Smooth muscle cell (in vitro differentiated cells): ENCODE measurements around the gene GPR141. TPM values are rescaled to one million over a fixed set of nuclear protein-coding genes. Genes with fewer than 3 reads are reported as not detected.

Source experiments
- DNase-seq: peaks from one replicate; lab custom pipeline; 2025; ENCODE audit not compliant: unreplicated experiment; lab: John Stamatoyannopoulos, UW
- H2AFZ ChIP-seq: fragments of 200-600 bp; sonication (generic); 2 replicates; pipeline ENCODE4 v1.6.0; 2016; ENCODE audit warnings: antibody characterized with exemption, low read depth, mild to moderate bottlenecking
- H3F3A ChIP-seq: fragments of 200-600 bp; sonication (generic); 2 replicates; pipeline ENCODE4 v1.6.0; 2017; ENCODE audit warnings: antibody characterized with exemption, low read depth
- H3K27ac ChIP-seq: fragments of 200-600 bp; sonication (generic); 2 replicates; pipeline ENCODE4 v1.5.1; 2016; ENCODE audit warnings: low read depth, mild to moderate bottlenecking
- H3K27me3 ChIP-seq: fragments of 200-600 bp; sonication (generic); 2 replicates; pipeline ENCODE4 v1.6.1; 2016; ENCODE audit warnings: low read depth, mild to moderate bottlenecking
- H3K36me3 ChIP-seq: fragments of 200-600 bp; sonication (generic); 2 replicates; pipeline ENCODE4 v1.5.1; 2016; ENCODE audit warnings: low read depth
- H3K4me1 ChIP-seq: fragments of 200-600 bp; sonication (generic); 2 replicates; pipeline ENCODE4 v1.5.1; 2016; ENCODE audit warnings: low read depth
- H3K4me2 ChIP-seq: fragments of 200-600 bp; sonication (generic); 2 replicates; pipeline ENCODE4 v1.6.0; 2016; ENCODE audit warnings: mild to moderate bottlenecking
- H3K4me3 ChIP-seq: fragments of 200-600 bp; sonication (generic); 2 replicates; pipeline ENCODE4 v1.5.1; 2016; ENCODE audit warnings: mild to moderate bottlenecking
- H3K79me2 ChIP-seq: fragments of 200-600 bp; sonication (generic); 2 replicates; pipeline ENCODE4 v1.6.0; 2016; ENCODE audit warnings: low read depth, mild to moderate bottlenecking
- H3K9ac ChIP-seq: fragments of 200-600 bp; sonication (generic); 2 replicates; pipeline ENCODE4 v1.6.0; 2016; ENCODE audit warnings: low read depth
- H3K9me3 ChIP-seq: fragments of 200-600 bp; sonication (generic); replicated peaks from 2 replicates; pipeline ENCODE4 v1.5.1; 2016; ENCODE audit warnings: low read depth
- H4K20me1 ChIP-seq: fragments of 200-600 bp; sonication (generic); 2 replicates; pipeline ENCODE4 v1.6.0; 2016; ENCODE audit warnings: low read depth
- CTCF ChIP-seq: fragments of 200-600 bp; sonication (generic); IDR thresholded peaks from 2 replicates; pipeline ENCODE4 v1.5.1; 2017; ENCODE audit warnings: borderline replicate concordance, mild to moderate bottlenecking, antibody characterized with exemption; ENCODE audit not compliant: insufficient read depth, poor library complexity, severe bottlenecking
- WGBS: methylation state at CpG from one replicate; pipeline ENCODE4 v1.1.7; 2016; ENCODE audit warnings: low lambda C conversion rate; 5-methylcytosine and 5-hydroxymethylcytosine counted together
- polyA plus RNA-seq: library from polyadenylated mRNA; unstranded; fragments of >200 nt; fragmentation: Nextera tagmentation; extraction: Ambion mirVana; gene quantifications from 2 replicates; pipeline ENCODE4 v1.2.1, GENCODE V29; 2016
- total RNA-seq: library from RNA; depleted of rRNA; stranded (reverse); fragments of >200 nt; gene quantifications from 2 replicates; pipeline ENCODE4 v1.2.3, GENCODE V29; 2014

GPR141 gene
- total and polyA plus RNA-seq, 2 experiments from 2014 or later = 2.5 TPM; not detected in 1

GRCh38 chr7:37671876-37672275 is 11.7 kb upstream of the GPR141 start:
- no peak for TF ChIP-seq CTCF
- DNase-seq = no peak
- Histone ChIP-seq H3K36me3 (no peaks in the 10 kb centered on the region), H4K20me1 (no peaks in the 10 kb centered on the region), H2AFZ (no peak overlapping the region), H3K79me2 (no peaks in the 10 kb centered on the region), H3K27me3 (no peaks in the 10 kb centered on the region), H3K4me1 (no peaks in the 10 kb centered on the region), H3K9ac (no peak overlapping the region), H3K9me3 (no peaks in the 10 kb centered on the region), H3F3A (no peaks in the 10 kb centered on the region), H3K27ac (no peak overlapping the region), H3K4me3 (no peak overlapping the region), H3K4me2 (no peak overlapping the region)
- 78% methylated on average over 3 of the region's 3 CpGs for WGBS

GRCh38 chr7:37672926-37673325 is 10.6 kb upstream of the GPR141 start:
- Histone ChIP-seq H3K9ac (no peak overlapping the region), H3K36me3 (no peaks in the 10 kb centered on the region), H3K9me3 (no peaks in the 10 kb centered on the region), H3F3A (no peaks in the 10 kb centered on the region), H3K79me2 (no peaks in the 10 kb centered on the region), H2AFZ (no peak overlapping the region), H3K27ac (no peak overlapping the region), H3K4me1 (no peaks in the 10 kb centered on the region), H3K4me2 (no peak overlapping the region), H3K27me3 (no peaks in the 10 kb centered on the region), H4K20me1 (no peaks in the 10 kb centered on the region), H3K4me3 (no peak overlapping the region)
- DNase-seq = no peak
- no peak for TF ChIP-seq CTCF
- whole genome bisulfite sequencing = 68% methylated on average over 3 of the region's 3 CpGs

GRCh38 chr7:37673523-37673922 is 10.0 kb upstream of the GPR141 start:
- no peak for TF ChIP-seq CTCF
- Histone ChIP-seq H3K4me1 (no peaks in the 10 kb centered on the region), H4K20me1 (no peaks in the 10 kb centered on the region), H2AFZ (no peak overlapping the region), H3K9me3 (no peaks in the 10 kb centered on the region), H3K27me3 (no peaks in the 10 kb centered on the region), H3K9ac (no peak overlapping the region), H3K4me3 (no peak overlapping the region), H3K4me2 (no peak overlapping the region), H3K27ac (no peak overlapping the region), H3F3A (no peaks in the 10 kb centered on the region), H3K79me2 (no peaks in the 10 kb centered on the region), H3K36me3 (no peaks in the 10 kb centered on the region)
- DNase-seq = no peak
- WGBS = 98% methylated on average over 1 of the region's 1 CpG

GRCh38 chr7:37674531-37674930 is 9.0 kb upstream of the GPR141 start:
- H2AFZ ChIP-seq = no peak overlapping the region
- no peak overlapping the region for H3K4me3 ChIP-seq
- 62% methylated on average over 5 of the region's 5 CpGs for WGBS
- no peaks in the 10 kb centered on the region for H3K27me3 ChIP-seq
- TF ChIP-seq CTCF = no peak
- no peak overlapping the region for H3K9ac ChIP-seq
- H3K79me2 ChIP-seq = no peaks in the 10 kb centered on the region
- no peak overlapping the region for H3K27ac ChIP-seq
- H3K36me3 ChIP-seq = no peaks in the 10 kb centered on the region
- H3F3A ChIP-seq = no peaks in the 10 kb centered on the region
- no peak for DNase-seq
- no peak overlapping the region for H3K4me2 ChIP-seq
- no peaks in the 10 kb centered on the region for H3K4me1 ChIP-seq
- H3K9me3 ChIP-seq = no peaks in the 10 kb centered on the region
- H4K20me1 ChIP-seq = no peaks in the 10 kb centered on the region
